ENCODE data around the gene RPL27A. TPM values are rescaled to one million over a fixed set of nuclear protein-coding genes. Genes with fewer than 3 reads are reported as not detected.

RPL27A gene
- total RNA-seq, 1 experiment from 2014 or later = 629 TPM

DNA sequence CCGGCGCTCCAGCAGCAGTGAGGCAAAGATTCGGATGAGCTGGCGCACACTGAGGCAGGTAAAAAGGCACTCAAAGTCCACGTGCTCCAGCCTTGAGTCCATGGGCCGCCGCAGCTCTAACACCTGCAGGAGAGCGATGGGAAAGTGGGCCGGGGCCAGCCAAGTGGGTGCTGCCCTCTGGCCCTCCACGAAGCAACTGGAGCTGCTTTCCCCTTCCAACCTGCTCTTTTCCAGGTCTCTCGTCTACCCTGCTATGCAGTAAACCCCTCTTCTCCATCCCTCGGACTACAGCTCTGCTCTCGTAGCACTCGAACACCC, 20.0 kb downstream of the RPL27A start:
- H3K4me3 ChIP-seq (ENCODE audit: low read depth, low read length, poor library complexity, severe bottlenecking) = no peak overlapping the region
- H3K4me1 ChIP-seq (ENCODE audit: insufficient read depth, low read length, poor library complexity, severe bottlenecking) = no peaks in the 10 kb centered on the region
- no peak overlapping the region for H3K27ac ChIP-seq (ENCODE audit: low read depth, low read length, poor library complexity, severe bottlenecking)
- intact Hi-C loops (cut with micrococcal nuclease; ENCODE audit: unreplicated experiment) = no loop called here
- no TSS peak for BruUV-seq (replicated peaks)
- ChIA-PET CTCF (no interaction called here), POLR2A (ENCODE audit: low non-redundant PET) (no interaction called here)
- no peaks in the 10 kb centered on the region for H3K27me3 ChIP-seq (replicated peaks; ENCODE audit: insufficient read depth, low read depth, low read length, poor library complexity)
- no peaks in the 10 kb centered on the region for H3K36me3 ChIP-seq (ENCODE audit: insufficient read depth, low read length, poor library complexity, severe bottlenecking)
- no peak for TF ChIP-seq CTCF (conservative IDR thresholded peaks at IDR 0.05; ENCODE audit: low read depth, low read length)
- no peak for TF ChIP-seq EZH2 (IDR thresholded peaks at IDR 0.05; ENCODE audit: borderline replicate concordance, low read depth, low read length, poor library complexity, severe bottlenecking)
- H3K9me3 ChIP-seq (ENCODE audit: low read depth, low read length, poor library complexity, severe bottlenecking) = no peaks in the 10 kb centered on the region
- no peak for DNase-seq (ENCODE audit: low spot score)

DNA sequence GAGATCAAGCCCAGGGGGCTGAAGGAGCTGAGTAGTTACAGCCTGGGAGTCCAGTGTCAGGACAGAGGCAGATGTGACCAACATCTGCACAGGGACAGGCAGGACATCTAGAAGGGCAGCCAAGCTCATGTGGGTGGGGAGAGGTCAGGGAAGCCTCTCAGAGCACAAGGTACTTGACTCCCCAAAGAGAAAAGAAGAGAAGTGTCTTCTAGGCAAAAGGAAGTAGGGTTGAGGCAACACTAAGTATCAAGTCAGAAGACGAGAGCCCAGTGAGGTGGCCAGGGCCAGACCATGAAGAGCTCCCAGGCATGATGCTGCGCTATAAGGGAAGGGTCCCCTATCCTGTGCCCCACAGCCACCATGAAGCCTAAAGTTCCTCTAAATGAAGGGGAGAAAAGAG, 21.5 kb downstream of the RPL27A start:
- POLR2A ChIA-PET (ENCODE audit: low non-redundant PET) = no interaction called here
- Histone ChIP-seq H3K9me3 (ENCODE audit: low read depth, low read length, poor library complexity, severe bottlenecking) (no peaks in the 10 kb centered on the region), H3K4me3 (ENCODE audit: low read depth, low read length, poor library complexity, severe bottlenecking) (no peak overlapping the region), H3K27ac (ENCODE audit: low read depth, low read length, poor library complexity, severe bottlenecking) (no peak overlapping the region), H3K4me1 (ENCODE audit: insufficient read depth, low read length, poor library complexity, severe bottlenecking) (no peaks in the 10 kb centered on the region), H3K36me3 (ENCODE audit: insufficient read depth, low read length, poor library complexity, severe bottlenecking) (no peaks in the 10 kb centered on the region), H3K27me3 (replicated peaks; ENCODE audit: insufficient read depth, low read depth, low read length, poor library complexity) (no peaks in the 10 kb centered on the region)
- CTCF ChIA-PET = no interaction called here
- TF ChIP-seq CTCF (conservative IDR thresholded peaks at IDR 0.05; ENCODE audit: low read depth, low read length) (no peak), EZH2 (IDR thresholded peaks at IDR 0.05; ENCODE audit: borderline replicate concordance, low read depth, low read length, poor library complexity, severe bottlenecking) (no peak)
- intact Hi-C loops (cut with micrococcal nuclease; ENCODE audit: unreplicated experiment) = no loop called here
- DNase-seq (ENCODE audit: low spot score) = no peak
- BruUV-seq (replicated peaks) = no TSS peak

GRCh38 chr11:8705146-8705545, 22.6 kb downstream of the RPL27A start:
- BruUV-seq (replicated peaks) = no TSS peak
- CTCF ChIA-PET = no interaction called here
- H3K36me3 ChIP-seq (ENCODE audit: insufficient read depth, low read length, poor library complexity, severe bottlenecking) = no peaks in the 10 kb centered on the region
- POLR2A ChIA-PET (ENCODE audit: low non-redundant PET) = no interaction called here
- DNase-seq (ENCODE audit: low spot score) = no peak
- no peak for TF ChIP-seq EZH2 (IDR thresholded peaks at IDR 0.05; ENCODE audit: borderline replicate concordance, low read depth, low read length, poor library complexity, severe bottlenecking)
- no peak for TF ChIP-seq CTCF (conservative IDR thresholded peaks at IDR 0.05; ENCODE audit: low read depth, low read length)
- no peaks in the 10 kb centered on the region for H3K9me3 ChIP-seq (ENCODE audit: low read depth, low read length, poor library complexity, severe bottlenecking)
- intact Hi-C loops (cut with micrococcal nuclease; ENCODE audit: unreplicated experiment) = no loop called here
- no peaks in the 10 kb centered on the region for H3K27me3 ChIP-seq (replicated peaks; ENCODE audit: insufficient read depth, low read depth, low read length, poor library complexity)
- no peak overlapping the region for H3K4me3 ChIP-seq (ENCODE audit: low read depth, low read length, poor library complexity, severe bottlenecking)
- no peak overlapping the region for H3K27ac ChIP-seq (ENCODE audit: low read depth, low read length, poor library complexity, severe bottlenecking)
- no peaks in the 10 kb centered on the region for H3K4me1 ChIP-seq (ENCODE audit: insufficient read depth, low read length, poor library complexity, severe bottlenecking)
